Fibroblast of peridontal ligament (primary cell): ENCODE measurements around the gene SH3PXD2A.
"Not testable (repeated sequence)": the region's sequence is repeated elsewhere in the genome, so short reads cannot be mapped to it uniquely, and the experiment has no call there.

Source experiments
- DNase-seq: peaks from one replicate; pipeline ENCODE4 v3.0.0-alpha.2; 2010; ENCODE audit errors: extremely low read depth

The SH3PXD2A gene

GRCh38 chr10:103791858-103792257, 63.5 kb downstream of the SH3PXD2A start:
- no peak for DNase-seq

DNA sequence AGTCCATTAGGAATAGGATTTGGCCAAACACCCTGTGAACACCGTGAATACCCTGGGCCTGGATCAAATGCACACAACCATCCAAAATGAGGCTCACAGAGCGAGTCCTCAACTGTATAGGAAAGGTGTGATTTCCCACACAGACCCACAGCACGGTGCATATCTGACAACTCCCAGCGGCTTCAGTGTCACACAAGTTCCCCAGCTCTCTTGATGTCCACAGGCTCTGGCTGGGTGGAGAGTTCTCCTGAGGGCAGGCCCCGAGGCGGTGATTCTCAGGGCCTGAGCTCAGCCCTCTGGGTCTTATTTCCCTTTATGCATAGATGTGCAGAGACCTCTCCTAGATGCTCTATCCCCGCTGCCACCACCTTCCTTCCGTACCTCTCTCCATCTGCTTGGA, 64.1 kb downstream of the SH3PXD2A start:
- DNase-seq = no peak

- no peak for DNase-seq
Observed at GRCh38 chr10:103790580-103790979, 64.8 kb downstream of the SH3PXD2A start.

GRCh38 chr10:103789771-103790201, 65.6 kb downstream of the SH3PXD2A start:
- no peak for DNase-seq

GRCh38 chr10:103789161-103789560, 66.2 kb downstream of the SH3PXD2A start:
- DNase-seq = no peak

- DNase-seq = no peak
Observed at GRCh38 chr10:103787331-103787730, 68.0 kb downstream of the SH3PXD2A start.

DNA sequence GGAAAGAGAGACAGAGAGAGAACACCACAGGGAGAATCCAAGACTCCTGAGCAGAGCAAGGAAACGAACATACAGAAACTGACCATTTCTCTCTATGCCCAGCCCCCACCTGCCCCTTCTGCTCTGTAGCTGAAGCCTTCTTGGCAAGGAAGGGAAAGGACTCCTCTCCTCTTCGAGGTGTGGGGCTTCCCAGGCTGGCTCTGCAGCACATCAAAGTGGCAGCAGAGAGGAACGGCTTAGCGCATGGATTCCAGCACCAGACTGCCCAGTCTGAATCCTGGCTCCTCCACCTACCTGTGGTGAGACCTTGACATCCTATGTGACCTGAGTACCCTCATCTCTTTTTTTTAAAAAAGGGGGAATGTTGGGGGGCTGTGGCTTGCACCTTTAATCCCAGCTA, 69.4 kb downstream of the SH3PXD2A start:
- no peak for DNase-seq

- DNase-seq = no peak
Observed at GRCh38 chr10:103784723-103785418, 70.5 kb downstream of the SH3PXD2A start.

DNA sequence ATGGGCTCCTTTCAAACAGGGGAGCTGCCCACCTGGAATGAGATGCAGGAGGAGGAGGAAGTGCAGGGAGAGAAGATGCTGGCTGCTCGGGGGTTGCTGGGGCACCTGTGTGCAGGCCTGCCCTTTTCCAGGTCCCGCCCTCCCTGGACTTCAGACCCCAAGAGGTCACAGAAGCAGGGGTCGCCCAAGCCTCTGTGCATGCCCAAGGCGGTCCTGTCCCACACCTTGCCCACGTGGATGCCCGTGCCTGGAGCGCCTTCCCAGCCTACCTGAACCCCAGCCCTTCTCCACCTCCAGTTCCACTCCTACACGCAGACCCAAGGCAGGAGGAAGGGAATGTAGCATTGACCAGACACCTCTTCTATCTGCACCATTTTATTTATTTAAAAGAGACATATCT, 71.3 kb downstream of the SH3PXD2A start:
- DNase-seq = no peak

GRCh38 chr10:103783681-103784080, 71.7 kb downstream of the SH3PXD2A start:
- no peak for DNase-seq

GRCh38 chr10:103781329-103782061, 73.9 kb downstream of the SH3PXD2A start:
- peak; percentile 98 for DNase-seq

DNA sequence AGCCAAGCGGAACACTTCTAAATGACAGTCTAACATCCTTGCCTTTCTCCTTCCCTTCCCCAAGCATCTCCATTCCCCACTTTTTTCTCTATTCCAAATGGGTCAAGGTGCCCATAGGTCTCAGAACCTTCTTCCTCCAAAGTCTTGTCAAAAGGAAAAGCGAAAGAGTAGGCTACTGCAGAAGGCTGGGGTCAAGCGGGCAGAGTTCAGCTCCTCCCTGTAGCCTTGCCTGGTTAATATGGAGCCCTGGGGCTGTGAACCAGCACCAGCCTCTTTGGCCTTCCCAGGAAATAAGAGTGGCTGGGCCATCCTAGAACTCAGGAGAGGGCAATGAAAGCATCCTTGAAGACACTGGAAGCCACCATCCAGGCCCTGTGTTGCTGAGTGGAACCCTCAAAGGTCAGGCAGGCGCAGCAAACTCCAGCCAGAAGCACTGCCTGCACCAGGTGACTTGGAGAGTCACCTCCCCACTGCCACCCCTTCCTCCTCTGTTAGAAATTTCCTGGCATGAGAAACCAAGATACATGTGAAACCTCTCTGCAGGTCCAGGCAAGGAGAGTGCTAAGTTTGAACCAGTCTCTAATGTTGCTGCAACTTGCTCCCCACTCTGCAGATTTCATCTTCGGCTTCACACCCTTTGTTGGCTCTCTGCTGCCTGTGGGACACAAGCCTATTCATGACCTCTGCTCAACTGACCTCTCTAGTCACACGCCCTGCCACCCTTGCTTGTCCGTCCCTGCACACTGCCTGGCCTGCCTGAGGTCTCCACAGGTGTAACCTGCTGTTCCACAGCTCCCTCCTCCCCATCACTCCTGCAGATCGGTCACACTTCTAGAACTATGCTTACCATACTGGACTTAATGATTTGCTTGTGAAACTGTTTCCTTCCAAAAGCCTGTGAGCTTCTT, 74.9 kb downstream of the SH3PXD2A start:
- DNase-seq = no peak

DNA sequence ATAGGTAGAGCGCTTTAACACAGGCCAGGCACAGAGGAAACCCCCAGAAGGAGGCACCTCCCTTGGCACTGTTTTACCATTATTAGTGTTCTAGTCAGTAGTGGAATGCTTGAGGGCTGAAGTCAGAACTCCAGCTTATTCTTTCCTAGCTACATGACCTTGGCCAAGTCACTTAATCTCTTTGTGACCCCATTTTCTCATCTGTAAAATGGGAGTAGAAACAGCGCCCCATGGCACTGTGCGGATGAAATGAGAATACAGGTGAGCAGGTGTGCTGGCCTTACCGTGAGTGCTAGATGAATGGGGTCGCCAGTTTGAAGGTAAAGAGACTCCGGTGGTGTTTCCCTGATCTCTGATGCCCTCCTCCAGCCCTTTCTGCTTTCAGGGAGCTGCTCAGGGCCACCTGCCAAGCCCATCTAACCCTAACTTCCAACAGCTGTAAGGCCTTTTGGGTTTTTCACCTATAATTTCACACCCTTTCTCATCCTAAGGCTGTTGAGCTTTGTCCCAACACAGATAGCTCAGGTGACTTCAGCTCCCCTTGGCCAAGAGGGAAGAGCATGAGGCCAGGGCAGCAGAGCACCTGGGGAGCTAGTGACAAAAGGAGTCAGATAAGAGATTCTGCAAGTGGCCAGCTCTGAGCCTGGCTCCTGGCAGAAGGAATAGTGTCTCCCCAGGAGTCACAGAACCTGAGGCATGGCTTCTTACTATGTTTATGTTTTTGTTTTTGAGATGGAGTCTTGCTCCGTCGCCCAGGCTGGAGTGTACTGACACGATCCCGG, 76.8 kb downstream of the SH3PXD2A start:
- DNase-seq = no peak

DNA sequence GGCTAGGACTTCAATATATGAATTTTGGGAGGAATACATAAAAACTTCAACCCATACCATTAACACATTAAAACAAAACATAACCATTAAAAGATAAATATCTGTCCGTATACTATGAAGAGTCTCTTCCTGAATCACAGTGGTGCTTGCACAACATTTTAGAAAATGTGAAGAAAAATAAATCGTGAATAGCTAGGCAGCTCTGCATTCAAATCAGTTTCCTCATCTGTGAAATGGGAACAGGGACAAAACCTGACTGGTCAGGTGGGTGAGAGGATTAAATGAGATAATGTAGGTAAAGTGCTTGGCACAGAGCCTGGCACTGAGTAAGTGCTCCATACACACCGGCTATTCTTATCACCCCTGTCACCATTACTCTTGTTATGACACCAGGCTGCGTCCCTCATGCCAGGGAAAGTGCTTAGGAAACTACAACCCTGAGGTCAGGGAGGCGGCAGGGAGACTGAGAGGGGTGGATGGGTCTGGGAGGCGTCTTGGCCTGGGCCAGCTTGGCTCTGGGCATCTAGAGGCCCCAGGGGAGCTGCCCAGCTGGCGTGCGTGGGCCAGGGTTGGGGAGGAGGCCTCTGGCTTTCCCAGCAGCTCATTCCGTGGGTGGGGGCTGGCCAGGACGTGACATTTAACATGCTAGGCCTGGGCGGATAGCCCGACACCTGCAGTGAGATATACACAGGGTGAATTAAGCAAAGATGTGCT, 78.3 kb downstream of the SH3PXD2A start:
- no peak for DNase-seq

DNA sequence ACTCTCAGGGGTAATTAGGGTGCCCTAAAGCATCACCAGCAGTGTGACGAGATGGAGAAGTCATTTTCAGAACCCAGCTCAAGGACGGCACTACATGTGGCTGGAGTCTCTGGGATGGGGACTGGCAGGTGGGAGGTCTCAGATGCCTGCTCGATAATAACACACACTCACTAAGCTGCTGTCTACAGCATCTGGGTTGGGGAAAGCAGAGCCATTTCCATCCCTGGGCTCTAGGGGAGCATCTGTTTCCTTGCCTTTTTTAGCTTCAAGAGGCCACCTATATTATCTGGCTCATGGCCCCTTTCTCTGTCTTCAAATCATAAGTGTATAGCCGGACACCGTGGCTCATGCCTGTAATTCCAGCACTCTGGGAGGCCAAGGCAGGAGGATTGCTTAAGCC, 79.6 kb downstream of the SH3PXD2A start:
- DNase-seq = no peak

DNA sequence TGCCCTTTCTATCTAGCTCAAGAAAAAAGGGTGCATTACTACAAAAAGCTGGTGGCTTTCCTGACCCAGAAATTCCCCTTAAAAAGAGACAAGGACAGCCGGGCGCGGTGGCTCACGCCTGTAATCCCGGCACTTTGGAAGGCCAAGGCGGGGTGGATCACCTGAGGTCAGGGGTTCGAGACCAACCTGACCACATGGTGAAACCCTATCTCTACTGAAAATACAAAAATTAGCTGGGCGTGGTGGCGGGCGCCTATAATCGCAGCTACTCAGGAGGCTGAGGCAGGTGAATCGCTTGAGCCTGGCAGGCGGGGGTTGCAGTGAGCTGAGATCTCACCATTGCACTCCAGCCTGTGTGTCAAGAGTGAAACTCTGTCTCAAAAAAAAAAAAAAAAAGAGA, 82.5 kb downstream of the SH3PXD2A start:
- DNase-seq = not testable (repeated sequence)

GRCh38 chr10:103772096-103772845, 83.1 kb downstream of the SH3PXD2A start:
- DNase-seq = peak; percentile 95

GRCh38 chr10:103770139-103770538, 85.2 kb downstream of the SH3PXD2A start:
- no peak for DNase-seq

DNA sequence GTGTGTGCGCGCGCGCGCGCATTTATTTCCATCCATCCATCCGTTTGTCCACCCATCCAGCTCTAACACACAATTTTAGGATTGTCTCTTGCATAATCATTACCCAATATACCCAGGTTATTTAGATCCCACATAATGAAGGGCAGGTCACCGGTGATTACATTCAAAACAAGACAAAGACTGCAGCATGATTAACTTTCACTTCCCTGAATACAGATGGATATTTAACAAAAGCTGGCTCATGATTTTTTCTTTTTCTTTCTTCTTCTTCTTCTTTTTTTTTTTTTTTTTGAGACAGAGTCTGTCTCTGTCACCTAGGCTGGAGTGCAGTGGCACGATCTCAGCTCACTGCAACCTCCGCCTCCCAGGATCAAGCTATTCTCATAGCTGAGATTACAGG, 86.2 kb downstream of the SH3PXD2A start:
- DNase-seq = no peak

GRCh38 chr10:103768345-103768744, 87.0 kb downstream of the SH3PXD2A start:
- DNase-seq = no peak
